Liver (tissue), 3 donors: ENCODE measurements around the gene CRTAP.

Source experiments
- CTCF ChIP-seq: fragments of 150-350 bp; IDR thresholded peaks from 2 replicates; pipeline ENCODE4 v1.5.1; 2017; ENCODE audit warnings: improper control_type of control experiment, low read depth, low read length; ENCODE audit not compliant: missing input control
- MAX ChIP-seq: IDR thresholded peaks from 2 replicates; pipeline ENCODE4 v1.6.1; 2016; ENCODE audit warnings: antibody characterized with exemption
- RAD21 ChIP-seq, 2 donors: IDR thresholded peaks; 2 replicates each; pipeline ENCODE4 v1.6.1; 2016; ENCODE audit warnings: antibody characterized with exemption in 2 of 2, mild to moderate bottlenecking in 2 of 2
- SP1 ChIP-seq: IDR thresholded peaks from 2 replicates; pipeline ENCODE4 v1.6.1; 2018; ENCODE audit warnings: antibody characterized with exemption, mild to moderate bottlenecking
- donor health status: healthy.
- donor health status: healthy.

- TF ChIP-seq CTCF = no peak
- no peak for TF ChIP-seq MAX
- no peak for TF ChIP-seq RAD21 (IDR thresholded peaks at IDR 0.05)
- no peak for TF ChIP-seq SP1
Measured at GRCh38 chr3:33184863-33185262, 71.0 kb downstream of the CRTAP start.
